Raji (cell line): Measurements from ENCODE around the gene CD248.

ENCODE experiments used
- POLR2A ChIP-seq: IDR thresholded peaks from 2 replicates; pipeline ENCODE4 v1.6.1; 2011; ENCODE audit warnings: low read depth, low read length, control low read depth; ENCODE audit not compliant: insufficient read depth

The CD248 gene

GRCh38 chr11:66325263-66325671, 8.4 kb upstream of the CD248 start:
- no peak for TF ChIP-seq POLR2A

GRCh38 chr11:66324664-66325063, 7.8 kb upstream of the CD248 start:
- no peak for TF ChIP-seq POLR2A

GRCh38 chr11:66323684-66324083, 6.8 kb upstream of the CD248 start:
- no peak for TF ChIP-seq POLR2A

- no peak for TF ChIP-seq POLR2A
These were observed 6.0 kb upstream of the CD248 start for GRCh38 chr11:66322732-66323427.

- TF ChIP-seq POLR2A = no peak
These were observed 4.8 kb upstream of the CD248 start for GRCh38 chr11:66321606-66322005.

- no peak for TF ChIP-seq POLR2A
These were observed 1.7 kb upstream of the CD248 start for GRCh38 chr11:66318600-66318970.

- TF ChIP-seq POLR2A = no peak
These were observed 1.1 kb upstream of the CD248 start for GRCh38 chr11:66317723-66318599.

- TF ChIP-seq POLR2A = 0 out of 2 replicates have a peak, but pooled peaks have one; percentile 20
These were observed 478 bp upstream of the CD248 start for GRCh38 chr11:66317322-66317722.

GRCh38 chr11:66315921-66316811, 678 bp downstream of the CD248 start:
- TF ChIP-seq POLR2A = no peak

- no peak for TF ChIP-seq POLR2A
These were observed 1.4 kb downstream of the CD248 start for GRCh38 chr11:66315498-66315885.

GRCh38 chr11:66314561-66315497, 2.0 kb downstream of the CD248 start:
- TF ChIP-seq POLR2A = no peak

- no peak for TF ChIP-seq POLR2A
These were observed 2.7 kb downstream of the CD248 start for GRCh38 chr11:66314186-66314501.

- no peak for TF ChIP-seq POLR2A
These were observed 3.3 kb downstream of the CD248 start for GRCh38 chr11:66313321-66314185.
